DMS153 (cell line): ENCODE measurements around the gene MOV10L1.
A peak's percentile ranks its signal among the peaks of the same experiment; 100 is the strongest.

Experiments
- DNase-seq: peaks from one replicate; lab custom pipeline; 2025; lab: John Stamatoyannopoulos, UW

MOV10L1 gene

DNA sequence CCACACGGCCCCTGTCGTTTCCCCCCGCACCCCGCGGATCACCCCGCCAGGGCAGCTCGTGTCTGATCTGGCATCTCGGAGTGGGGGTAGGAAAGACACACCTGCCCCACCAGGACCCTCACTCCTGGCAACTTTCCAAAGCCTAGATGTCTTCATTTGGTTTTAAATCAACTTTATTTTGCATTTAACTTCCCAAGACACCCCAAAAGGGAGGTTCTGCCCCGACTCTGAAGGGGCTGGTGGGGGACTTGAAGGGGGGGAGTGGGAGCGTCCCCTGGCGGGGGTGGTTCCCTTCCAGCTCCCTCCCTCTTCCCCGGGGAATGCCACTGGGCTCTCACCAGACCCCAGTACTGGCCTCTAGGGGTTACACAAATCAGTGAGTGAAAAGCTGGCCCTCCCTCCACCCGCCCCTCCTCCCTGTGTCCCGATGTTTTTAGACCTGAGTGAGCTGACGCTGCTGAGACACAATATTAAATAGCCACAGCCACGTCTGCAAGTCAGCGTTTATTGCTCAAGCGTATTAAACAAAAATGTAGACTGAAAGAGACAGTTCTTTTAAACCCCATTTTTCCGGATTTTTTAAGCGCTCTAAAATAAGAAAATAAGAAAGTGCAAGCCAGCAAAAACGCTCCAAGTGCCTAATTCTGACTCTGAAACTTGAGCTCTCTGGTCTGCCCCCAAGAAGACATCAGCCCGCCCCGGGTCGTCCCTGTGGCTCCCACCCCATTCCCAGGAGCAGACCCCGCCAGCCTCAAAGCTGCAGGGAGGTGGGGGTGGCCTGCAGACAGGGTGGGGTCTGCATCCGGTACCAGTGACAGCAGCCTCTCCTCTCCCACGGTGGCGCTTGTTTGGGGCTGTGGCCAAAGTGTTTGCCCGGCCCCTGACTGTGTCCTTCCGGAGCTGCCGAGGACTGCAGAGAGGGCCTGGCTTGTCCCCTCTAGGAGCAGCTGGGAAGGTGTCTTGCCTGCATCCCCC, 30.6 kb upstream of the MOV10L1 start:
- no peak for DNase-seq

DNA sequence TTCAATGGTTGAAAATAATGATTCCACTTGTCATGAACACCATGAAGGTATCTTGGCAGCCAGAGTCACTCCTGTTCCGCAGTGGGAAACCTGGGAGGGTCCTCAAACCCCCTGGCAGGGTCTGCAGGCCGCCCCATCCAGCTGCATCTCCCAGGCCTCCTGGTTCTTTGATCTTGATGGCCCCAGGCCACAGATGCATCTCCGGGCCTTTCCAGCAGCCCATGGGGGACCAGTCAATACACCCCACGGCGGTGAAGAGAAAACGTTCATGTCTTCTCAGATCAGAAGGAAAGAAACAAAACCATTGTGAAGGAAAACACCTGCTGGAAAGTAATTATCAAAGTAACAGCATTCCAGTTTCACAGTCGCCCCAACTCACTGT, 29.9 kb upstream of the MOV10L1 start:
- no peak for DNase-seq

DNA sequence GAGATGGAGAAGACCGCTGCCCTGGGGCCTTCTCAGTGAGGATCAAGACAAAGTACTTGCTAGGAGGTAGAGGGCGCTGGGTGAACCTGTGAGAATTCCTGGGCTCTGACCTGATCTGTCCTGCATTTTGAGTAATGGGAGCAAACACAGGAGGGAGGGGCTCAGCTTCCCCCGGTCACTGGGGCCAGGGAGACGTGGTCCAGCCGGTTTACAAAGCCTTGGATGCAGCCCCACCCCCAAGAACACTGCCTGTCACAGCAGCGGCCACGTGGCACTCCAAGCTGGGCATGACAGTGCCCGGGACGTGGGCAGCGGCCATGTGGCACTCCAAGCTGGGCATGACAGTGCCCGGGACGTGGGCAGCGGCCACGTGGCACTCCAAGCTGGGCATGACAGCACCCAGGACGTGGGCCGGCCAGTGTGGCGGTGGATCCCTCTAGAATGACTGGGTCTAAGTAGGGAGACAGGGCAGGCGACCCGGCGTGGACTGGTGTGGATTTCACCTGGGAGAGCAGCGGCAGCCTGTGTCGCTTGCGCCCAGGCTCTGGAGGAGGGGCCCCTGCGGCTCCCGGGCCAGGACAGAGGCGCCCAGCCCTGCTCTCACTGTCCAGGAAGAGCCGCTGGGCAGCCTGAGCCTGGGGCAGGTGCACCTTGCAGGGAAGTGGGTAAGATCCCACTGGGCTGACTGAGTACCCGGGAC, 29.2 kb upstream of the MOV10L1 start:
- no peak for DNase-seq

DNA sequence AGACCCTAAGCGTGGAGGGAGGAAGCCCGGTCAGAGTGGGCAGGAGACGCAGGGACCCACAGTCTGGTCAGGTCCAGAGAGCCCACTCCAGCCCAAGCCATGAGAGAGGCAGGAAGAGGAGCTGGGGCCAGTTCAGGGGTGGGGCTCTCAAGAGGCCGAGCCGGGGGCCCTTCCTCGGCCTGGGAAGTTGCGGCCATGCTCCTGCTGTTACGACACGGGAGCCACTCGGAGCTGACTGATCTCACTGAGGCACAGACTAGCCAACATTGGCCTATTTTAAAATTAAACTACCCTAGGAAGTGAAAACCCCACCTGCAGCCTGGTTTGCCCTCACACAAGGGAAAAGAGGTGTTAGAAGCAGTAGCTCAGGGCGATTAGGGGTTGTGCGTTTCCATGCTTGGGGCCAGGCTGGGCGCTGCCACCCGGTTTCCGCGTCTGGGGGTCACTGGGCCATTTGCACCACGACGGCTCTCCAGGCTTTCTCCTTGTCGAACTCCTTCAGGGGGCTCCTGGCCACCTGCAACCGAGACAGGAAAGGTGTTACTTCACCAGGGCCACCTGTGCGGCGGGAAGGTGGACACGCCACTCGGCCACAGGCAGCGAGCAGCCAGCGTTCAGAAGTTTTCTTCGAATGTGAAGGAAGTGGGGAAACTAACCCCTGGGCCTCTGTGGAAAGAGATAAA, 28.5 kb upstream of the MOV10L1 start:
- no peak for DNase-seq

DNA sequence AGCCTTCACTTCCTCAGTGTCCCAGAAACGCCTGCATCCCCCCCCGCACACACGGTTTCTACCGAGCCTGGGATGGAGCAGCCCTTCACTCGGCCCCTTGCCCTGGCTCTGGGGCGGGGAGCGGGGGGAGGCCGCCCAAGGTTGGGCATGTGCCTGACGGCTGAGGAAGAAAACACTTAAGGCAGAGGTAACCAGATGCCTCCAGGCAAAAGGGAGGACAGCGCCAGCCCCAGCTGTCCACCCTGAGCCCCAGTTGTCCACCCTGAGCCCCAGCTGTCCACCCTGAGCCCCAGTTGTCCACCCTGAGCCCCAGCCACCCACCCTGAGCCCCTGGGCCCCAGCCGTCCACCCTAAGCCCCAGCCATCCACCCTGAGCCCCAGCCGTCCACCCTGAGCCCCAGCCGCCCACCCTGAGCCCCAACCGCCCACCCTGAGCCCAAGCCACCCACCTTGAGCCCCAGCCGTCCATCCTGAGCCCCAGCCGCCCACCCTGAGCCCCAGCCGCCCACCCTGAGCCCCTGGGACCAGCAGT, 27.9 kb upstream of the MOV10L1 start:
- DNase-seq = no peak

DNA sequence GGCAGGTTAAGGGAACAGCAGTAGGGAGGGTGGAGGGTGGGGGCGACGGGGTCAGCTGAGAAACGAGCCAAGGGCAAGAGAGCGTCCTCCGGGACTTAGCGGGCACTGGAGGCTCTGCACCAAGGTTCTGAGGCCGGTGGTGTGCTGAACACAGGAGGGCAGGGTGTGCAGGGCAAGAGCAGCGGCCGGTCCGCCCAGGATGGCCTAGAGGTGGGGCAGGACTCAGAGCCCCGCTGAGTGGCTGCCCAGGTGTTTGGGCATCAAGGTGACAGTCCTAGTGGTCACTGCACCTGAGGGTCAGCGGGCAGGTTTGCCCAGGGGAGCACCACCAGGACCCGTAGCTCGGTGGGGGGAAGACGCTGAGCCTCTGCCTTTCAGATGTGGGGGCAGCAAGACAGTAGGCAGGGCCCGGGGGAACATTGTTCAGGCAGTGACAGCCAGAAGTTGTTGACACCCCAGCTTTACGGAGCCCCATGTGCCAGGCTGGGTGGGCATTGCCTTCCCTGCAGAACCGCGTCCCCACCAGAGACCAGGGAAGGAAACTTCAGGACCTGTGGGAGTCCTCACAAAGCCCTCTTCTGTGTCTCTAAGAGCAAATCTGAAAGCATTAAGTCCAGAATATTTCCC, 27.2 kb upstream of the MOV10L1 start:
- no peak for DNase-seq

DNA sequence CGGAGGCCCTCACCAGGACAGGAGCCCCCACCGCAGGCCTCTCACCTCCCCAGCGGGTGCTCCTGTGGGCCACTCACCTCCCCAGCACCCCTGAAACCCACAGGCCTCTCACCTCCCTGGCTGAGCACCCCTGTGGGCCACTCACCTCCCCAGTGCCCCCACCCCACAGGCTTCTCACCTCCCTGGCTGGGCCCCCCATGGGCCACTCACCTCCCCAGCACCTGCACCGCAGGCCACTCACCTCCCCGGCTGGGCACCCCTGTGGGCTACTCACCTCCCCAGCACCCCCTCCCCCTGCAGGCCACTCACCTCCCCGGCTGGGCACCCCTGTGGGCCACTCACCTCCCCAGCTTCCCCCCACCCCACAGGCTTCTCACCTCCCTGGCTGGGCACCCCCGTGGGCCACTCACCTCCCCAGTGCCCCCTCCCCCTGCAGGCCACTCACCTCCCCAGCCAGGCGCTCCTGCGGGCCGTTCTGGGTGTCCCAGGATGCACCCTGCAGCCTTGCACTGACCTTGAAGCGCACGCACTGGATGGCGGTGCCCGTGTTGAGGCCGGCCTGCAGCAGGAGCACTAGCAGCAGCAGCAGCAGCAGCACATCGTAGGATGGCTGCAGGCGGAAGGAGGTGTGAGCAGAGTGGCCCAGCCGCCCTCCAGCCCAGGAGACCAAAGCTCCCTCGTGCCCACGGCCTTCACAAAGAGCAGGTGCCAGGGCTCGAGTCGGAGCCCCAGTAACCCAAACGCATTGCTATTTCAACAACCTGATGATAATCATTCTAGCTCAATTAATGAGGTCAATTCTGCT, 26.0 kb upstream of the MOV10L1 start:
- DNase-seq = no peak

DNA sequence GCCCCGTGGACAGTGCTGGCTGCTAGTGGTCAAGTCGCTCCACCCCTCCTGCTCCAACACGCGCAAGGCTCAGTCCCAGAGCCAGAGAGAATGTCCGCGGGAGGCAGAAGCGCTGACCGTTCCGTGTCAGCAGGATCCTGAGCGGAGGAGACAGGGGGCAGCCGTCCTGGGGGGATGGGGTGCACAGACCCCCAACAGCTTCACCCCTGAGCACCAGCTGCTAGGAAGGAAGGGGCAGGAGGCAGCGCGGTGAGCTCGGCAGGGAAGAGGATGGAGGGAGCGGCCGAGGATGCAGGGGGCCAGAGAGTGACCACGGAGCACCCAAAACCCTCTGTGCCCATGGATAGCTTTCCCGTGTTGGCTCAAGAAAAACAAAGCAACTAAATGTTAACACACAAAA, 25.4 kb upstream of the MOV10L1 start:
- DNase-seq = no peak

DNA sequence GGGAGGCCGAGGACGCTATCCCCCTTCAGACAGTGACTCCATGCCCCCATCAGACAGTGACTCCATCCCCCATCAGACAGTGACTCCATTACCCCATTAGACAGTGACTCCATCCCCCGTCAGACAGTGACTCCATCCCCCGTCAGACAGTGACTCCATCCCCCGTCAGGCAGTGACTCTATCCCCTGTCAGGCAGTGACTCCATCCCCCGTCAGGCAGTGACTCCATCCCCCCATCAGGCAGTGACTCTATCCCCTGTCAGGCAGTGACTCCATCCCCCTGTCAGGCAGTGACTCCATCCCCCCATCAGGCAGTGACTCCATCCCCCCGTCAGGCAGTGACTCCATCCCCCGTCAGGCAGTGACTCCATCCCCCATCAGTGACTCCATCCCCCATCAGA, 22.6 kb upstream of the MOV10L1 start:
- no peak for DNase-seq

DNA sequence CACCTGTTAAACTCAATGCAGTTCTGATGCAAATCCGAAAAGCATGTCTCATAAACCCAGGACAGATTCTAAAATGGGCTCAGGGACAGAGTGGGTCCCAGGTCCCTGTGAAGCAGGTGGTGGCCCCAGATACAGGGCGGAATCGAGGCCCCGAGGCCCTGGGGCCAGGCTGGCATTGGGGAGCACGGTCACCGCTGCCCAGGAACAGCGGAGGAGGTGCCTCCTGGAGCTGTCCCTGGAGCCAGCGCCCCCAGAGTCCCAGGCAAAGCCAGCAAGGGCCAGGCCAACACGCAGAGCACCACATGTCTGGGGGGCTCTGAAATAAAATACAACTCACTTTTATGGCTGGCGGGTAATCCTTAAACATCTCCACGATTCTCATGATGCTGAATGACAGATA, 21.7 kb upstream of the MOV10L1 start:
- no peak for DNase-seq

DNA sequence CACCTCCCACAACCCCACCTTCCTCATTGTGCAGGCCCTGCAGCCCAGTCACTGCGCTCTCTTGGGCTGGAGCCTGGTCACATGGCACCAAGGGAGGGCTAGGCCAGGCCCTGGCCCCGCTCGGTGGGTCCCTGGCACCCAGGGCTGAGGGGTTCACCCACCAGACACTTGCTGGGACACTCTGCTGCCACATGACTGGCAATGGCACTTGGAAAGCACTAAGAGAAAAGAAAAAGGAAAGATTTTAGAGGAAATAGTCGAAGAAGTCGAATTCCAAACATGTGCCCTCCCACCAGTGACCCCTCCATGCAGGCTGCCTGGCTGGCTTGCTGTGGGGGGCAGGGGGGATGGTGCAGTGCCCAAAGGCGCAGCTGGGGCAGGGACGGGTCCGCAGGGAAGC, 19.4 kb upstream of the MOV10L1 start:
- DNase-seq = no peak

DNA sequence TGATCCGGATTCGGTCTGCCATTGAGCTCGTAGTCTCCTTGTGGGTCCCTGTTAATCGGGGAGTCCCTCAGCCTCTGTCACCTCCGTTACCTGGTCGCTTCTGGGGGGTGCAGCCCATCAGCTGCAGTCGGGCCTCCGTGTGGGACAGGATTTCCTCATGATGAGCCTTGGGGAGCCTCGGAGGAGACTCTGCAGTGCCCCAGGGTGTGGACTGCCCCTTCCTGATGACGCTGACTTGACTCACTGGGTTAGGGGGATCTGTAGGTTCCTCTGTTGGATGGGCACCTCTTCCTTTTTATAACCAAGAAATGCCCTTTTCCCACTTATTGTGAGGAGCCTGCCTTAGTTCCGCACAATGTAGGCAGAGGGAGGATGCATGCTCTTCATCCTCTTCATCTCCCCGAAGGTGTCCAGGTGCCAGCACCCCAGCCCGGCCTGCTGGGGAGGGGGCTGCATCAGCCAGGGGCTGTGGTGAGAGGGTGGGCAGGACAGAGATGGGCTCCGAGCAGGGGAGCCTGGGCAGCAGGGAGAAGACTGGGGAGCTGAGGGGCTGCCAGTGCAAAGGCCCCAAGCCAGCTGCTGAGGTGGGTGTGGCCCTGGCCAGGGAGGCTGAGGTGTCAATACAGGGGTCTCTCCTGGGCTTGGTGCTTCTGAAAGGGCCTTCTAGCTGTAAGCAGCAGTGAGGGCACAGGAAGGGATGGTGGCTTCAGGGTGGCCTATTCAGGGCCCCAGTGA, 18.2 kb upstream of the MOV10L1 start:
- no peak for DNase-seq

DNA sequence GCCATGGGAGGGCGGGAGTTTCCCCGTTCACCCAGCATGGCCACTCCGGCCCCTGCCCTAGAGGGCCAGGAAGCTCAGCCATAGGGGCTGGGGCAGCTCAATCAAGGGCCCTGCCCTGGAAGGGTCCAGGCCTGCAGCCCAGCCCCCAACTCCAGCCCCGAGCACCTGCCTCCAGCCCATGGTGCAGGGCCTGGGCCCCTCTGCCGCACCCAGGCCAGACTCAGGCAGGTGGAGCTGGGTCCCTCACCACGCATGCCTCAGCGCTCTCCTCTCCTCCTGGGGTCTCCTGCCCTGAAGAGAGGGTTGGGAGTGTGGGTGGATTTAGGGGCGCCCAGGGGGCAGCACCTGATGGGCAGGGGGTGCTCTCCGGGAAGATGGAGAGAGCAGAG, 17.6 kb upstream of the MOV10L1 start:
- no peak for DNase-seq

DNA sequence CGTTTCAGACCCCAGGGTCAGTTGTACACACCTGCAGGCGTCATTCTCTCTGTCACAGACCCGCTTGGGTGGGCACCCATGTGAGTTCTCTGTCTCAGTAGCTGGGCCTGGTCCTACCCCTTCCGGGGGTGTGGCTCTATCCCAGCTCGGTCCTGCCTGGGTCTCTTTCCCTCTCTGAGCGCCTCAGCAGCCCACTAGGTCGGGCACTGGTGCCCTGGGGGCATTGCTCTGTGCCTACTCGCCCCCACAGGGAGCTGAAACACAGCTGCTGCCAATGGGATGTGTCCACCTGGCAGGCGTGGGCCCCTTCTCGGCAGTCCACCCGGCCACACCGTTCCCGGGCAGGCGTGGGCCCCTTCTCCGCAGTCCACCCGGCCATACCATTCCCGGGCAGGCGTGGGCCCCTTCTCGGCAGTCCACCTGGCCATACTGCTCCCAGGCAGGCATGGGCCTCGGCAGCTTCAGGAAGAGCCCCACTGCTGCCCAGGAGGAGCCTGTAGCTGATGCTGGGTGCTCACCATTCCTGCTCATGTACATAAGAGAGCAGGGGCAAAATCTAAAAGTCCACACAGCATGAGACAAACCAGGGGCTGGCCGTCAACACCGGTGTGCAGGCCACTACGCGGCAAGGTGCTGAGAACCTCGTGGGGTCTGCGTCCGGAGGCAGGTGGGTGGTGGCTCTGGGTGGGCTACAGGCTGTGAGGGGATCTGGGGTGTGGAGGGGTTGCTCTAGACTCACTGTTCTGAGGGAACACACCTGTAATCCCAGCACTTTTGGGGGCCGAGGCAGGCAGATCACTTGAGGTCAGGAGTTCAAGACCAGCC, 16.9 kb upstream of the MOV10L1 start:
- DNase-seq = no peak

DNA sequence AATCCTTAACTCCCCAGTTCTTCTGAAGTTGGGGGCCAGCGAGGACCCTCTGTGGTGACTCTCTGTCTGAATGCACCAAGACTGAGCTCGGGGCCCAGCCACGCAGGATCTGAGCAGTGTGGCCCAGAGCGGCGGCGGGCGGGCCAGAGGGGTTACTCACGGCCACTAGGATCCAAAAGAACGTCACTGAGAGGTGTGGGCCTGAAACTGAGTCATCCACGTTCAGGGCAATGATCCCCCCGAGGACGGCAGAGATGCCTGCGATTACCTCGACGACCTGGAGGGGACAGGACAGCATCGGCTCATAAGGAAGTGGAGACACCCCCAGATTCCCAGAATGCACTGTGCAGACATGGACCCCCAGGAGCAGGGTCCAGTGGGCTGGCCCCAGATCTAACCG, 15.8 kb upstream of the MOV10L1 start:
- no peak for DNase-seq

DNA sequence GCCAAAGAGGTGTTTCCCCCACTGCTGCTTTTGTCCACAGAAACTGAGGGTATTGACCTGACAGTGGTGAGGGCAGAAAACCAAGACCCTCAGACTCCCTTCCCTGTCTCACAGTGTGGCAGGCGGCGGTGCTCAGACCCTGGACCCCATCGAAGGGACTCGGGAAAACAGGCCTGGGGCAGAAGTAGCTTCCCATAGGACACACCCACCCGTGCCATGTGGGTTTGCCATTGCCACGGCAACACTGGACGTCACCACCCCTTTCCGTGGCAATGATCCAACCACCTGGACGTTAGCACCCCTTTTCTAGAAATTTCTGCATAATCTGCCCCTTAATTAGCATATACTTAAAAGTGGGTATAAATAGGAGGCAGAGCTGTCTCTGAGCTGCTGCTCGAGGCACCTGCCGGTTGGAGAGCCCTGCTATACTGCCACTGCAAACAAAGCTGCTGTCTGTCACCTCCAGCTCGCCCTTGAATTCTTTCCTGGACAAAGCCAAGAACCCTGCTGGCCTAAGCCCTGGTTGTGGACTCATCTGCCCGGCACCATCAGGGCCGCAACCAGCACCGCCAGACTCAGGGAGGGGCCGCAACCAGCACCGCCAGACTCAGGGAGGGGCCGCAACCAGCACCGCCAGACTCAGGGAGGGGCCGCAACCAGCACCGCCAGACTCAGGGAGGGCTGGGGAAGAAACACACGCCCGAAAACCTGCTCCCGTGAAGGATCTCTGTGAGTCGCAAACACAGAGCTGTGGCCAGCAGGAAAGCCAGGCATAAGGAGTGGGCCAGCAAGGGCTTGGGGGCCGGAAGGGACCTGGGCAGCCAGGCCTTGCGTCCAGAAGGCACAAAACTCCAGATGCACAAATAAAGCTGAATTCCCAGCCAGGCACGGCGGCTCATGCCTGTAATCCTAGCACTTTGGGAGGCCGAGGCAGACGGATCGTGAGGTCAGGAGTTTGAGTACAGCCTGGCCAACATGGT, 15.0 kb upstream of the MOV10L1 start:
- DNase-seq = peak; percentile 27

DNA sequence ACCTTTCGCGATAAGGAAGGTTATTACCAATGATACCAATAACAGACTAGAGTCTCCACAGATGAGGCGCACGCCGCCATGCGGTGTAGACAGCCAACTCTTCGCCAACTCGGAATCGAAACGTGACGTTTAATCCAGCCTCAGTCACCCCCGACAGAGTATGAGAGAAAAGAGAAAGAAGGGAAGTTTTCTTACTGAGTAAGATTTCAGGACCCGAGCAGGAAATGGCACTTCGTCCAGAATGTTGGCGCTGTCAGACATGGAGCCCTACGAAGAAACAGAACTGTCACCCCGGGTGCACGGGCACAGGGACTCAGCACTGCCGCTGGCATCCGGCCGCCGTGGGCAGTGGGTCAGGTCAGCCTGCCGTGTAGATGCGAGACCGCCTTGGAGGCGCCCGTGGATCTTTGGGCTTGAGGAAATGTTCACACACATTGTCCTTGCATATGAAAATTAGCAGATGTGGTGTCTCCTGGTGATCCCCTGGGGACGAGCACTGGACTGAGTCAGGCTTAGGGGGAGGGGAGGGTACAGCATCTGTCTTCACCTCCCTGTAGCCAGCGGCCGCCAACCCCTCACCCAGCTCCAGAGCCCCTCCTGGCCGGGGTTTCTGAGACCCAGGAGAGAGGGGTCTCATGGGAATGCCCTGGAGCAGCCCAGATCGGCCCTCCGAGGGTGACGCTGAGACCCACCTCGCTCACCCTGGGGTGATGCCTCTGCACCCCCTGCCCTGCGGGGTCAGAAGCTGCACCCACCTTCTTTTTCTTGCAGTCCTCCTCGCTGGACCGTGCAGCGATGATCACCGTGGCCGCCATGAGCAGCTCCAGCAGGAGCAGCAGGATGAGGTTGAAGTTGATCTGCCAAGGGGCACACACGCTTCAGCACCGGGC, 12.9 kb upstream of the MOV10L1 start:
- DNase-seq = no peak
